H1 (cell line): Measurements from ENCODE around the gene ANKFN1. TPM values are rescaled to one million over a fixed set of nuclear protein-coding genes. Genes with fewer than 3 reads are reported as not detected.

Experiments
- BCL11A ChIP-seq, 2 experiments: IDR thresholded peaks; one replicate each; pipeline ENCODE4 v1.6.1; 2011; ENCODE audit warnings: low read depth in 2 of 2, low read length in 2 of 2, mild to moderate bottlenecking in 2 of 2
- KDM5A ChIP-seq: fragments of 200-600 bp; IDR thresholded peaks from 2 replicates; pipeline ENCODE4 v1.7.1; 2012; ENCODE audit warnings: mild to moderate bottlenecking, low read length, inconsistent platforms, mixed read lengths
- RBBP5 ChIP-seq: IDR thresholded peaks from 2 replicates; pipeline ENCODE4 v1.7.1; 2012; ENCODE audit warnings: low read depth, mild to moderate bottlenecking, inconsistent platforms, low read length, moderate library complexity, borderline replicate concordance
- RFX5 ChIP-seq: IDR thresholded peaks from 2 replicates; pipeline ENCODE4 v1.6.1; 2011; ENCODE audit warnings: low read depth, low read length, improper control_type of control experiment, borderline replicate concordance
- SIN3A ChIP-seq, 2 experiments: IDR thresholded peaks in 1 of 2; conservative IDR thresholded peaks in 1 of 2; 2 replicates each; pipeline ENCODE4 v1.6.1; 2011 to 2012; ENCODE audit warnings: low read length in 2 of 2, improper control_type of control experiment in 1 of 2, low read depth in 1 of 2, mild to moderate bottlenecking in 1 of 2
- SRF ChIP-seq: IDR thresholded peaks from 2 replicates; pipeline ENCODE4 v1.6.1; 2011; ENCODE audit warnings: mild to moderate bottlenecking, low read depth, low read length, moderate library complexity
- SUZ12 ChIP-seq: fragments of 200-600 bp; sonication (generic); IDR thresholded peaks from 2 replicates; pipeline ENCODE4 v1.6.1; 2012; ENCODE audit warnings: mild to moderate bottlenecking, inconsistent platforms, low read length, moderate library complexity, mixed read lengths
- YY1 ChIP-seq: IDR thresholded peaks from 2 replicates; pipeline ENCODE4 v1.6.1; 2011; ENCODE audit warnings: low read depth, mild to moderate bottlenecking, low read length
- polyA plus RNA-seq, 7 experiments: library from polyadenylated mRNA; depleted of rRNA in 3 of 7; stranded (reverse) in 5 of 7; unstranded in 2 of 7; fragments of >200 nt in 5 of 7; fragments of 200-250 nt in 2 of 7; gene quantifications; 1 replicate in 5 of 7; 2 replicates in 1 of 7; 4 replicates in 1 of 7; pipeline versions ENCODE4 v1.2.1 to v1.2.3, GENCODE V29; 2011 to 2013; ENCODE audit warnings: missing spikeins in 2 of 7, mixed read lengths in 2 of 7
- total RNA-seq: library from RNA; stranded (reverse); fragmentation: NEBNext Ultra II Directional; extraction: Animal tissue kit (Norgen Biotek cat#: 25700); gene quantifications from 2 replicates; pipeline ENCODE4 v1.2.1, GENCODE V29; 2021
- TF ChIP-seq, protein P1 (sequence below): fragments of 300-600 bp; sonication (generic); IDR thresholded peaks from 2 replicates; pipeline ENCODE4 v1.7.1; 2012; ENCODE audit warnings: low read length, moderate library complexity, mild to moderate bottlenecking, inconsistent platforms; ENCODE audit not compliant: insufficient replicate concordance
- TF ChIP-seq, protein P2 (sequence below): IDR thresholded peaks from 2 replicates; pipeline ENCODE4 v1.6.1; 2012; ENCODE audit warnings: low read length, inconsistent platforms

The ANKFN1 gene
- total and polyA plus RNA-seq, 2 of the 8 experiments (the other 6 are each of a cell fraction or from before 2014, with no cell fraction given): not detected

DNA sequence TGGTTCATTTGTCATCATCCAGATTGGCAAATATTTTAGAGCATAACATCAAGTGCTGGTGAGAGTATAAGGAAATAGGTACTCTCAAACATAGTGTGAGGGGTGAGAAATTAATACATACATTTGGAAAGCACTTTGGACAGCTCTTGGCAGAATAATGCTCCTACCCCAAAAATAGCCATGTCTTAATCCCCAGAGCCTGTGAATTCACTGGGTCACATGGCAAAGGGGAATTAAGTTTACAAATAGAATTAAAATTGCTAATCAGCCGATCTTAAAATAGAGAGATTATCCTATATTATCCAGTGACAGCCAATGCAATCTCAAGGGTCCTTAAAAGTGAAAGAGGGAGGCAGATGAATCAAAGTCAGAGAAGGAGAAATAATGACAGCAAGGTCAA, 38.8 kb upstream of the ANKFN1 start (continued):
- TF ChIP-seq, protein P1, sequence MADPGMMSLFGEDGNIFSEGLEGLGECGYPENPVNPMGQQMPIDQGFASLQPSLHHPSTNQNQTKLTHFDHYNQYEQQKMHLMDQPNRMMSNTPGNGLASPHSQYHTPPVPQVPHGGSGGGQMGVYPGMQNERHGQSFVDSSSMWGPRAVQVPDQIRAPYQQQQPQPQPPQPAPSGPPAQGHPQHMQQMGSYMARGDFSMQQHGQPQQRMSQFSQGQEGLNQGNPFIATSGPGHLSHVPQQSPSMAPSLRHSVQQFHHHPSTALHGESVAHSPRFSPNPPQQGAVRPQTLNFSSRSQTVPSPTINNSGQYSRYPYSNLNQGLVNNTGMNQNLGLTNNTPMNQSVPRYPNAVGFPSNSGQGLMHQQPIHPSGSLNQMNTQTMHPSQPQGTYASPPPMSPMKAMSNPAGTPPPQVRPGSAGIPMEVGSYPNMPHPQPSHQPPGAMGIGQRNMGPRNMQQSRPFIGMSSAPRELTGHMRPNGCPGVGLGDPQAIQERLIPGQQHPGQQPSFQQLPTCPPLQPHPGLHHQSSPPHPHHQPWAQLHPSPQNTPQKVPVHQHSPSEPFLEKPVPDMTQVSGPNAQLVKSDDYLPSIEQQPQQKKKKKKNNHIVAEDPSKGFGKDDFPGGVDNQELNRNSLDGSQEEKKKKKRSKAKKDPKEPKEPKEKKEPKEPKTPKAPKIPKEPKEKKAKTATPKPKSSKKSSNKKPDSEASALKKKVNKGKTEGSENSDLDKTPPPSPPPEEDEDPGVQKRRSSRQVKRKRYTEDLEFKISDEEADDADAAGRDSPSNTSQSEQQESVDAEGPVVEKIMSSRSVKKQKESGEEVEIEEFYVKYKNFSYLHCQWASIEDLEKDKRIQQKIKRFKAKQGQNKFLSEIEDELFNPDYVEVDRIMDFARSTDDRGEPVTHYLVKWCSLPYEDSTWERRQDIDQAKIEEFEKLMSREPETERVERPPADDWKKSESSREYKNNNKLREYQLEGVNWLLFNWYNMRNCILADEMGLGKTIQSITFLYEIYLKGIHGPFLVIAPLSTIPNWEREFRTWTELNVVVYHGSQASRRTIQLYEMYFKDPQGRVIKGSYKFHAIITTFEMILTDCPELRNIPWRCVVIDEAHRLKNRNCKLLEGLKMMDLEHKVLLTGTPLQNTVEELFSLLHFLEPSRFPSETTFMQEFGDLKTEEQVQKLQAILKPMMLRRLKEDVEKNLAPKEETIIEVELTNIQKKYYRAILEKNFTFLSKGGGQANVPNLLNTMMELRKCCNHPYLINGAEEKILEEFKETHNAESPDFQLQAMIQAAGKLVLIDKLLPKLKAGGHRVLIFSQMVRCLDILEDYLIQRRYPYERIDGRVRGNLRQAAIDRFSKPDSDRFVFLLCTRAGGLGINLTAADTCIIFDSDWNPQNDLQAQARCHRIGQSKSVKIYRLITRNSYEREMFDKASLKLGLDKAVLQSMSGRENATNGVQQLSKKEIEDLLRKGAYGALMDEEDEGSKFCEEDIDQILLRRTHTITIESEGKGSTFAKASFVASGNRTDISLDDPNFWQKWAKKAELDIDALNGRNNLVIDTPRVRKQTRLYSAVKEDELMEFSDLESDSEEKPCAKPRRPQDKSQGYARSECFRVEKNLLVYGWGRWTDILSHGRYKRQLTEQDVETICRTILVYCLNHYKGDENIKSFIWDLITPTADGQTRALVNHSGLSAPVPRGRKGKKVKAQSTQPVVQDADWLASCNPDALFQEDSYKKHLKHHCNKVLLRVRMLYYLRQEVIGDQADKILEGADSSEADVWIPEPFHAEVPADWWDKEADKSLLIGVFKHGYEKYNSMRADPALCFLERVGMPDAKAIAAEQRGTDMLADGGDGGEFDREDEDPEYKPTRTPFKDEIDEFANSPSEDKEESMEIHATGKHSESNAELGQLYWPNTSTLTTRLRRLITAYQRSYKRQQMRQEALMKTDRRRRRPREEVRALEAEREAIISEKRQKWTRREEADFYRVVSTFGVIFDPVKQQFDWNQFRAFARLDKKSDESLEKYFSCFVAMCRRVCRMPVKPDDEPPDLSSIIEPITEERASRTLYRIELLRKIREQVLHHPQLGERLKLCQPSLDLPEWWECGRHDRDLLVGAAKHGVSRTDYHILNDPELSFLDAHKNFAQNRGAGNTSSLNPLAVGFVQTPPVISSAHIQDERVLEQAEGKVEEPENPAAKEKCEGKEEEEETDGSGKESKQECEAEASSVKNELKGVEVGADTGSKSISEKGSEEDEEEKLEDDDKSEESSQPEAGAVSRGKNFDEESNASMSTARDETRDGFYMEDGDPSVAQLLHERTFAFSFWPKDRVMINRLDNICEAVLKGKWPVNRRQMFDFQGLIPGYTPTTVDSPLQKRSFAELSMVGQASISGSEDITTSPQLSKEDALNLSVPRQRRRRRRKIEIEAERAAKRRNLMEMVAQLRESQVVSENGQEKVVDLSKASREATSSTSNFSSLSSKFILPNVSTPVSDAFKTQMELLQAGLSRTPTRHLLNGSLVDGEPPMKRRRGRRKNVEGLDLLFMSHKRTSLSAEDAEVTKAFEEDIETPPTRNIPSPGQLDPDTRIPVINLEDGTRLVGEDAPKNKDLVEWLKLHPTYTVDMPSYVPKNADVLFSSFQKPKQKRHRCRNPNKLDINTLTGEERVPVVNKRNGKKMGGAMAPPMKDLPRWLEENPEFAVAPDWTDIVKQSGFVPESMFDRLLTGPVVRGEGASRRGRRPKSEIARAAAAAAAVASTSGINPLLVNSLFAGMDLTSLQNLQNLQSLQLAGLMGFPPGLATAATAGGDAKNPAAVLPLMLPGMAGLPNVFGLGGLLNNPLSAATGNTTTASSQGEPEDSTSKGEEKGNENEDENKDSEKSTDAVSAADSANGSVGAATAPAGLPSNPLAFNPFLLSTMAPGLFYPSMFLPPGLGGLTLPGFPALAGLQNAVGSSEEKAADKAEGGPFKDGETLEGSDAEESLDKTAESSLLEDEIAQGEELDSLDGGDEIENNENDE: no peak
- no peak for TF ChIP-seq KDM5A
- no peak for TF ChIP-seq SUZ12
- TF ChIP-seq SRF: no peak
- TF ChIP-seq BCL11A (IDR thresholded peaks at IDR 0.05; ENCODE audit: low read depth in 2 of 2, low read length in 2 of 2): no peak
- no peak for TF ChIP-seq RFX5
- TF ChIP-seq YY1: no peak
- TF ChIP-seq SIN3A (conservative IDR thresholded peaks at IDR 0.05 in 1 of 2, IDR thresholded peaks at IDR 0.05 in 1 of 2; ENCODE audit: low read depth in 1 of 2, low read length in 2 of 2): no peak
- no peak for TF ChIP-seq RBBP5
- TF ChIP-seq, protein P2, sequence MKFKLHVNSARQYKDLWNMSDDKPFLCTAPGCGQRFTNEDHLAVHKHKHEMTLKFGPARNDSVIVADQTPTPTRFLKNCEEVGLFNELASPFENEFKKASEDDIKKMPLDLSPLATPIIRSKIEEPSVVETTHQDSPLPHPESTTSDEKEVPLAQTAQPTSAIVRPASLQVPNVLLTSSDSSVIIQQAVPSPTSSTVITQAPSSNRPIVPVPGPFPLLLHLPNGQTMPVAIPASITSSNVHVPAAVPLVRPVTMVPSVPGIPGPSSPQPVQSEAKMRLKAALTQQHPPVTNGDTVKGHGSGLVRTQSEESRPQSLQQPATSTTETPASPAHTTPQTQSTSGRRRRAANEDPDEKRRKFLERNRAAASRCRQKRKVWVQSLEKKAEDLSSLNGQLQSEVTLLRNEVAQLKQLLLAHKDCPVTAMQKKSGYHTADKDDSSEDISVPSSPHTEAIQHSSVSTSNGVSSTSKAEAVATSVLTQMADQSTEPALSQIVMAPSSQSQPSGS: no peak
